Measurements from ENCODE around the gene NIT1. TPM values are rescaled to one million over a fixed set of nuclear protein-coding genes. Genes with fewer than 3 reads are reported as not detected.
A peak's percentile ranks its signal among the peaks of the same experiment; 100 is the strongest.

Gene NIT1
- total RNA-seq, 1 donor from 2014 or later = 48.6 TPM

GRCh38 chr1:161153176-161153575 lies 35.3 kb downstream of the NIT1 start:
- no peaks in the 10 kb centered on the region for H3K27me3 Mint-ChIP-seq (ENCODE audit: low read depth)
- H3K4me1 Mint-ChIP-seq = peaks cover 24% of the 10 kb centered on the region

GRCh38 chr1:161153682-161154337 lies 35.9 kb downstream of the NIT1 start, which contains the start of gene UFC1:
TSS of gene UFC1 (plus strand) at chr1:161153978. CDS start at chr1:161153998, 20 bp downstream.
- H3K4me1 Mint-ChIP-seq = peaks cover 28% of the 10 kb centered on the region
- DNase-seq (ENCODE audit: low read depth, low spot score) = peak; percentile 68
- peak within 1 kb of the TSS; percentile 99 for H3K4me3 Mint-ChIP-seq
- no peaks in the 10 kb centered on the region for H3K9me3 Mint-ChIP-seq
- no peak for TF ChIP-seq CTCF (conservative IDR thresholded peaks at IDR 0.05)
- H3K36me3 Mint-ChIP-seq (ENCODE audit: low read depth) = peaks cover 3% of the 10 kb centered on the region
- H3K27me3 Mint-ChIP-seq (ENCODE audit: low read depth) = no peaks in the 10 kb centered on the region
- peak within 1 kb of the TSS; percentile 100 for H3K27ac Mint-ChIP-seq (ENCODE audit: unreplicated experiment)

More at GRCh38 chr1:161153176-161153575, 35.3 kb downstream of the NIT1 start:
- peak overlapping the region; percentile 93 for H3K27ac Mint-ChIP-seq (ENCODE audit: unreplicated experiment)
- no peak for DNase-seq (ENCODE audit: low read depth, low spot score)
- no peaks in the 10 kb centered on the region for H3K9me3 Mint-ChIP-seq
- peaks cover 3% of the 10 kb centered on the region for H3K36me3 Mint-ChIP-seq (ENCODE audit: low read depth)
- H3K4me3 Mint-ChIP-seq = peak overlapping the region; percentile 99
- TF ChIP-seq CTCF (conservative IDR thresholded peaks at IDR 0.05) = no peak

GRCh38 chr1:161157867-161158266 lies 40.0 kb downstream of the NIT1 start:
- DNase-seq (ENCODE audit: low read depth, low spot score) = no peak
- no peaks in the 10 kb centered on the region for H3K9me3 Mint-ChIP-seq
- H3K4me1 Mint-ChIP-seq = peaks cover 43% of the 10 kb centered on the region
- TF ChIP-seq CTCF (conservative IDR thresholded peaks at IDR 0.05) = no peak
- H3K36me3 Mint-ChIP-seq (ENCODE audit: low read depth) = peaks cover 3% of the 10 kb centered on the region
- H3K27me3 Mint-ChIP-seq (ENCODE audit: low read depth) = no peaks in the 10 kb centered on the region
- peak overlapping the region; percentile 94 for H3K4me3 Mint-ChIP-seq
- no peak overlapping the region for H3K27ac Mint-ChIP-seq (ENCODE audit: unreplicated experiment)

- DNase-seq (ENCODE audit: low read depth, low spot score) = no peak
- H3K4me1 Mint-ChIP-seq = peaks cover 48% of the 10 kb centered on the region
- no peak overlapping the region for H3K27ac Mint-ChIP-seq (ENCODE audit: unreplicated experiment)
- peak overlapping the region; percentile 94 for H3K4me3 Mint-ChIP-seq
- no peaks in the 10 kb centered on the region for H3K27me3 Mint-ChIP-seq (ENCODE audit: low read depth)
- H3K36me3 Mint-ChIP-seq (ENCODE audit: low read depth) = peaks cover 4% of the 10 kb centered on the region
- H3K9me3 Mint-ChIP-seq = no peaks in the 10 kb centered on the region
- TF ChIP-seq CTCF (conservative IDR thresholded peaks at IDR 0.05) = no peak
Observed at GRCh38 chr1:161158316-161159010, 40.6 kb downstream of the NIT1 start.

- H3K4me1 Mint-ChIP-seq = peaks cover 42% of the 10 kb centered on the region
- H3K9me3 Mint-ChIP-seq = no peaks in the 10 kb centered on the region
- DNase-seq (ENCODE audit: low read depth, low spot score) = peak; percentile 93
- no peaks in the 10 kb centered on the region for H3K27me3 Mint-ChIP-seq (ENCODE audit: low read depth)
- peaks cover 5% of the 10 kb centered on the region for H3K36me3 Mint-ChIP-seq (ENCODE audit: low read depth)
- TF ChIP-seq CTCF (conservative IDR thresholded peaks at IDR 0.05) = no peak
- H3K27ac Mint-ChIP-seq (ENCODE audit: unreplicated experiment) = peak within 1 kb of the TSS; percentile 87
- peak within 1 kb of the TSS; percentile 94 for H3K4me3 Mint-ChIP-seq
Observed at GRCh38 chr1:161159087-161159912, 41.4 kb downstream of the NIT1 start, which contains the start of gene USP21. TSS of gene USP21 (plus strand) at chr1:161159500. CDS start at chr1:161160641, 1,141 bp downstream.

Data from neural crest cell (in vitro differentiated cells).